ENCODE measurements around the gene USP48. TPM values are rescaled to one million over a fixed set of nuclear protein-coding genes. Genes with fewer than 3 reads are reported as not detected.

Gene USP48
- total and polyA plus RNA-seq, 2 of the 13 experiments (the other 11 are each of a cell fraction or from before 2014, with no cell fraction given) = 30.4 to 30.7 TPM

GRCh38 chr1:21775985-21776562 is 6.9 kb downstream of the USP48 start (continued):
- no peak for TF ChIP-seq ZNF567 (CRISPR knock-in tag; IDR thresholded peaks at IDR 0.05; ENCODE audit: borderline replicate concordance)
- no peak for TF ChIP-seq ARNTL (CRISPR knock-in tag; IDR thresholded peaks at IDR 0.05)
- no peak for TF ChIP-seq PLRG1 (conservative IDR thresholded peaks at IDR 0.05)
- TF ChIP-seq ARNT (IDR thresholded peaks at IDR 0.05) = no peak
- TF ChIP-seq CHCHD3 (CRISPR knock-in tag; IDR thresholded peaks at IDR 0.05) = no peak
- TF ChIP-seq ZBTB26 (CRISPR knock-in tag; IDR thresholded peaks at IDR 0.05; ENCODE audit: borderline replicate concordance) = no peak
- TF ChIP-seq SETDB1 (CRISPR knock-in tag; IDR thresholded peaks at IDR 0.05; ENCODE audit: borderline replicate concordance) = no peak
- TF ChIP-seq FLYWCH1 (CRISPR knock-in tag; IDR thresholded peaks at IDR 0.05) = no peak
- TF ChIP-seq YEATS2 (CRISPR knock-in tag; IDR thresholded peaks at IDR 0.05; ENCODE audit: borderline replicate concordance) = no peak; the same call in 1 of the 2 replicates
- peak; percentile 90; the same call in 1 of the 2 replicates for TF ChIP-seq KDM3A (CRISPR knock-in tag; IDR thresholded peaks at IDR 0.05; ENCODE audit: low read depth)
- no peak for TF ChIP-seq DR1 (CRISPR knock-in tag; IDR thresholded peaks at IDR 0.05)
- TF ChIP-seq AGO1 (IDR thresholded peaks at IDR 0.05; ENCODE audit: low read depth, low read length, poor library complexity, severe bottlenecking) = no peak
- peak; percentile 89; the same call in 1 of the 2 replicates for TF ChIP-seq KLF6 (CRISPR knock-in tag; IDR thresholded peaks at IDR 0.05)
- no peak for TF ChIP-seq LCORL (IDR thresholded peaks at IDR 0.05)
- TF ChIP-seq LCORL (CRISPR knock-in tag; IDR thresholded peaks at IDR 0.05) = peak; percentile 55; the same call in 1 of the 2 replicates
- TF ChIP-seq RXRB (CRISPR knock-in tag; IDR thresholded peaks at IDR 0.05; ENCODE audit: borderline replicate concordance) = peak; percentile 96
- no peak for TF ChIP-seq TFDP1 (CRISPR knock-in tag; IDR thresholded peaks at IDR 0.05; ENCODE audit: borderline replicate concordance)
- TF ChIP-seq ZFP62 (CRISPR knock-in tag; IDR thresholded peaks at IDR 0.05) = no peak
- peak; percentile 99 for TF ChIP-seq RERE (CRISPR knock-in tag; IDR thresholded peaks at IDR 0.05; ENCODE audit: low read depth)
- TF ChIP-seq ARHGAP35 (CRISPR knock-in tag; IDR thresholded peaks at IDR 0.05; ENCODE audit: borderline replicate concordance) = no peak
- TF ChIP-seq ZNF207 (IDR thresholded peaks at IDR 0.05; ENCODE audit: borderline replicate concordance) = no peak
- TF ChIP-seq TERF1 (CRISPR knock-in tag; IDR thresholded peaks at IDR 0.05) = no peak
- 0 out of 2 replicates have a peak, but pooled peaks have one; percentile 36 for TF ChIP-seq ZNF792 (CRISPR knock-in tag; IDR thresholded peaks at IDR 0.05)
